Urothelium cell line (cell line): ENCODE data around the gene CT47A1.
"Not testable (repeated sequence)": the region's sequence is repeated elsewhere in the genome, so short reads cannot be mapped to it uniquely, and the experiment has no call there.

ENCODE experiments used
- DNase-seq: peaks from one replicate; pipeline ENCODE4 v3.0.0; 2011; ENCODE audit warnings: low spot score, mixed read lengths
- FAIRE-seq: peaks from 2 replicates; lab custom pipeline; 2011; peaks lifted over from hg19 to GRCh38; lab: Jason Lieb, UNC

The CT47A1 gene

GRCh38 chrX:120985660-120986059, at the start of gene CT47A1:
Gene CT47A1, minus strand, starts transcription at chrX:120985760. Its CDS starts 231 bp downstream, at chrX:120985529.
- not testable (repeated sequence) for DNase-seq, FAIRE-seq

- DNase-seq (no peak), FAIRE-seq (no peak)
Observed at GRCh38 chrX:121032531-121032930, 47.0 kb upstream of the CT47A1 start.

GRCh38 chrX:121030083-121030482, 44.5 kb upstream of the CT47A1 start:
- DNase-seq (no peak), FAIRE-seq (no peak)

GRCh38 chrX:121028419-121028818, 42.9 kb upstream of the CT47A1 start:
- FAIRE-seq (no peak), DNase-seq (no peak)

GRCh38 chrX:121014826-121015225, 29.3 kb upstream of the CT47A1 start:
- DNase-seq (no peak), FAIRE-seq (no peak)

GRCh38 chrX:121013897-121014455, 28.4 kb upstream of the CT47A1 start:
- no peak for FAIRE-seq

GRCh38 chrX:121011254-121011653, 25.7 kb upstream of the CT47A1 start:
- FAIRE-seq (no peak), DNase-seq (no peak)

More at GRCh38 chrX:121013897-121014455, 28.4 kb upstream of the CT47A1 start:
- no peak for DNase-seq

- FAIRE-seq (no peak), DNase-seq (no peak)
Observed at GRCh38 chrX:121010218-121010617, 24.7 kb upstream of the CT47A1 start.

GRCh38 chrX:121009764-121010163, 24.2 kb upstream of the CT47A1 start:
- DNase-seq: no peak
- FAIRE-seq: no peak

GRCh38 chrX:121008920-121009319, 23.4 kb upstream of the CT47A1 start:
- FAIRE-seq: no peak

GRCh38 chrX:121000589-121000988, 15.0 kb upstream of the CT47A1 start:
- FAIRE-seq: no peak
- peak; percentile 2 for DNase-seq

More at GRCh38 chrX:121008920-121009319, 23.4 kb upstream of the CT47A1 start:
- DNase-seq: no peak

- DNase-seq (no peak), FAIRE-seq (no peak)
Observed at GRCh38 chrX:120999413-120999812, 13.9 kb upstream of the CT47A1 start.

- FAIRE-seq, DNase-seq: not testable (repeated sequence)
Observed at GRCh38 chrX:120956500-120956899, 29.1 kb downstream of the CT47A1 start, which contains the start of gene CT47A7. Gene CT47A7, minus strand, starts transcription at chrX:120956600. Its CDS starts 255 bp downstream, at chrX:120956345.
